GM23338 (cell line): ENCODE results near the gene FHOD1. TPM values are rescaled to one million over a fixed set of nuclear protein-coding genes. Genes with fewer than 3 reads are reported as not detected.
A peak's percentile ranks its signal among the peaks of the same experiment; 100 is the strongest.

Experiments
- ATAC-seq: fragments of 200-7000 bp; cut with Tn5 transposase; 3 replicates; pipeline ENCODE4 v1.9.1; 2020
- DNase-seq: peaks from one replicate; pipeline ENCODE4 v3.0.0-alpha.2; 2015; ENCODE audit warnings: low spot score
- H2AFZ ChIP-seq: fragments of 200-600 bp; sonication (generic); 2 replicates; pipeline ENCODE4 v1.8.0; 2016; ENCODE audit warnings: antibody characterized with exemption, mild to moderate bottlenecking, moderate library complexity
- H3F3A ChIP-seq: fragments of 200-600 bp; sonication (generic); replicated peaks from 2 replicates; pipeline ENCODE4 v1.8.0; 2017; ENCODE audit warnings: antibody characterized with exemption, mixed run types, low read depth
- H3K27ac ChIP-seq: fragments of 200-600 bp; sonication (generic); 2 replicates; pipeline ENCODE4 v1.6.1; 2016; ENCODE audit warnings: low read depth
- H3K27me3 ChIP-seq: fragments of 200-600 bp; sonication (generic); 2 replicates; pipeline ENCODE4 v1.8.0; 2016; ENCODE audit warnings: mild to moderate bottlenecking, mixed run types, moderate library complexity; ENCODE audit not compliant: insufficient read depth
- H3K36me3 ChIP-seq: fragments of 200-600 bp; sonication (generic); 2 replicates; pipeline ENCODE4 v1.8.0; 2016; ENCODE audit warnings: mild to moderate bottlenecking; ENCODE audit not compliant: insufficient read depth
- H3K4me1 ChIP-seq: fragments of 200-600 bp; sonication (generic); 2 replicates; pipeline ENCODE4 v1.8.0; 2016; ENCODE audit warnings: mild to moderate bottlenecking, moderate library complexity; ENCODE audit not compliant: insufficient read depth
- H3K4me2 ChIP-seq: fragments of 200-600 bp; sonication (generic); 2 replicates; pipeline ENCODE4 v1.7.1; 2017; ENCODE audit warnings: mixed run types
- H3K4me3 ChIP-seq: fragments of 200-600 bp; sonication (generic); 2 replicates; pipeline ENCODE4 v1.6.1; 2016; ENCODE audit warnings: mixed run types
- H3K79me2 ChIP-seq: fragments of 200-600 bp; sonication (generic); replicated peaks from 2 replicates; pipeline ENCODE4 v1.8.0; 2017; ENCODE audit warnings: mild to moderate bottlenecking; ENCODE audit not compliant: insufficient read depth
- H3K9me2 ChIP-seq: fragments of 200-600 bp; sonication (generic); 2 replicates; pipeline ENCODE4 v1.8.0; 2017; ENCODE audit not compliant: insufficient read depth
- H4K20me1 ChIP-seq: fragments of 200-600 bp; sonication (generic); replicated peaks from 2 replicates; pipeline ENCODE4 v1.8.0; 2017; ENCODE audit warnings: mild to moderate bottlenecking; ENCODE audit not compliant: insufficient read depth
- H3K27ac Mint-ChIP-seq: 2 replicates; pipeline ENCODE4 v1.8.0; 2020; ENCODE audit warnings: inconsistent platforms, mild to moderate bottlenecking, moderate library complexity, mixed read lengths
- H3K27me3 Mint-ChIP-seq: 3 replicates; pipeline ENCODE4 v1.8.0; 2022; ENCODE audit warnings: low read depth, mild to moderate bottlenecking, moderate library complexity, mixed read lengths, inconsistent platforms; ENCODE audit not compliant: insufficient read depth, poor library complexity
- H3K36me3 Mint-ChIP-seq: 3 replicates; pipeline ENCODE4 v1.8.0; 2021; ENCODE audit warnings: low read depth, mild to moderate bottlenecking, inconsistent platforms, moderate library complexity, mixed read lengths
- H3K4me1 Mint-ChIP-seq: 3 replicates; pipeline ENCODE4 v1.8.0; 2020; ENCODE audit warnings: mild to moderate bottlenecking, inconsistent platforms, mixed read lengths
- H3K4me3 Mint-ChIP-seq: 3 replicates; pipeline ENCODE4 v1.8.0; 2021; ENCODE audit warnings: moderate library complexity, mild to moderate bottlenecking, inconsistent platforms, mixed read lengths
- H3K9me3 Mint-ChIP-seq: 3 replicates; pipeline ENCODE4 v1.8.0; 2020; ENCODE audit warnings: moderate library complexity, mild to moderate bottlenecking, inconsistent platforms, mixed read lengths
- CREB1 ChIP-seq: fragments of 250-450 bp; sonication (Bioruptor Pico); IDR thresholded peaks from 2 replicates; pipeline ENCODE4 v1.5.0; 2020; ENCODE audit warnings: low read depth, mild to moderate bottlenecking, moderate library complexity
- EZH2phosphoT487 ChIP-seq: fragments of 200-600 bp; sonication (generic); IDR thresholded peaks from one replicate; pipeline ENCODE4 v1.8.1; 2018; ENCODE audit warnings: antibody characterized with exemption; ENCODE audit not compliant: unreplicated experiment
- JUNB ChIP-seq: IDR thresholded peaks from one replicate; pipeline ENCODE4 v1.6.1; 2016; ENCODE audit warnings: antibody characterized with exemption; ENCODE audit not compliant: unreplicated experiment
- NANOG ChIP-seq: IDR thresholded peaks from 2 replicates; pipeline ENCODE4 v1.6.1; 2016; ENCODE audit warnings: antibody characterized with exemption, borderline replicate concordance
- POLR2AphosphoS5 ChIP-seq: IDR thresholded peaks from 2 replicates; pipeline ENCODE4 v1.6.1; 2016; ENCODE audit warnings: antibody characterized with exemption, low read depth
- STAT1 ChIP-seq: IDR thresholded peaks from one replicate; pipeline ENCODE4 v1.6.1; 2016; ENCODE audit warnings: antibody characterized with exemption; ENCODE audit not compliant: unreplicated experiment
- ZNF331 ChIP-seq: fragments of 250-450 bp; sonication (Bioruptor Pico); IDR thresholded peaks from 2 replicates; pipeline ENCODE4 v1.5.0; 2020; ENCODE audit warnings: low read depth, mild to moderate bottlenecking, moderate library complexity
- polyA plus RNA-seq: library from polyadenylated mRNA; unstranded; fragments of >200 nt; fragmentation: Nextera tagmentation; extraction: Ambion mirVana; gene quantifications from 2 replicates; pipeline ENCODE4 v1.2.1, GENCODE V29; 2016
- total RNA-seq: library from RNA; depleted of rRNA; stranded (reverse); fragments of >200 nt; shearing (Covaris generic); gene quantifications from 2 replicates; pipeline ENCODE4 v1.2.3, GENCODE V29; 2014
- TF ChIP-seq, protein P1 (sequence below): IDR thresholded peaks from 2 replicates; pipeline ENCODE4 v1.6.1; 2016; ENCODE audit warnings: antibody characterized with exemption
- TF ChIP-seq, protein P2 (sequence below), 2 experiments: fragments of 200-600 bp in 1 of 2; sonication (generic) in 1 of 2; conservative IDR thresholded peaks; 2 replicates each; pipeline versions ENCODE4 v1.5.1 to v1.6.1; 2016 to 2017; ENCODE audit warnings: antibody characterized with exemption in 2 of 2, low read depth in 2 of 2, mild to moderate bottlenecking in 2 of 2, moderate library complexity in 1 of 2
- TF ChIP-seq, protein P3 (sequence below): IDR thresholded peaks from one replicate; pipeline ENCODE4 v1.6.1; 2018; ENCODE audit warnings: antibody characterized with exemption; ENCODE audit not compliant: unreplicated experiment

FHOD1 gene
- total and polyA plus RNA-seq, 2 experiments from 2014 or later, result 26.2 to 52.7 TPM

DNA sequence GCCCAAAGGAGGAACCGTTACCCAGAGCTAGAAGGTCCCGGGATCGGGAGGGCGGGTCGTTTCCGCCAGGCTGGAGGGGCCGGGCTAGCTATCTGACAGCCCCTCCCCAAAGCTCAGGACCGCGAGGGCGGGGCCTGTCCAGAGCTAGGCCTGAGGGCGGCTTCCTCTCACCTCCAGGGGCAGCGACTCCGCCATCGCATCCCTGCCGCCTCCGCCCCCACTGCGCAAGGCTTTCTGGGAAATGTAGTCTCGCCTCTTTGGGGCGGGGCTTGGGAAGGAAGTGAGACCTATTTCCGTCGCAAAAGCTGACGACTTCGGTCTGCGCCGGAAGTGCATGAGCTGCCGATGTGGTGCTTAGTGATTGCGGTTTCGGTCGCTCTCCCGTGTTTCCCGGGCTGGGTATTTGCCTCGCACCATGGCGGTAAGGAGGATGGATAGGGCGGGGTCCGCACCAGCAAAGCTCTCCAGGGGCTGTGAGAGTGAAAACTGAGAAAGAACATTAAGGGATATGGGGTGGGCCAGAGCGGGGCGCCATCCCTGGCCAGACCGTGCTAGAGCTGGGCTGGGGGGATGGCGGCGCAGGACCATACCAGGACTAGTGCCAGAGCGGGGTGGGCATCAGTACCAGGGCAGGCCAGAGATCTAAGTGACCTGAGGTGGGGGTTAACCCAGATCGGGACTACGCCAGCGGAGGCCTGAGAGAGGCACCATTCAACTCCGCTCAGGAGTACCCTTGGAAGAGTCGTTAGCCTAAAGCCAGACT lies 20.3 kb downstream of the FHOD1 start, which contains the start of gene TMEM208:
Gene TMEM208, plus strand, starts transcription at position 327 of the 763 bp plus-strand sequence. Its CDS starts 89 bp downstream, at position 416.
- Histone ChIP-seq H3K4me1 (peaks cover 3% of the 10 kb centered on the region; the same call in 1 of the 2 replicates), H3K4me2 (peak within 1 kb of the TSS; percentile 93), H4K20me1 (peaks cover 5% of the 10 kb centered on the region; the same call in 1 of the 2 replicates), H3K36me3 (peaks cover 9% of the 10 kb centered on the region; the same call in 1 of the 2 replicates), H3K4me3 (peak within 1 kb of the TSS; percentile 86), H3K9me2 (no peaks in the 10 kb centered on the region), H3K27ac (peak within 1 kb of the TSS; percentile 81; the same call in 1 of the 2 replicates), H3F3A (no peaks in the 10 kb centered on the region), H3K79me2 (peaks cover 11% of the 10 kb centered on the region), H3K27me3 (no peaks in the 10 kb centered on the region), H2AFZ (peak within 1 kb of the TSS; percentile 70)
- no peaks in the 10 kb centered on the region for H3K9me3 Mint-ChIP-seq
- peaks cover 20% of the 10 kb centered on the region for H3K27me3 Mint-ChIP-seq
- DNase-seq (peak; percentile 100), ATAC-seq (peak; percentile 98)
- peaks cover 14% of the 10 kb centered on the region for H3K4me1 Mint-ChIP-seq
- H3K36me3 Mint-ChIP-seq, result peaks cover 45% of the 10 kb centered on the region
- H3K27ac Mint-ChIP-seq, result peak within 1 kb of the TSS; percentile 95
- TF ChIP-seq POLR2AphosphoS5 (peak; percentile 84), NANOG (0 out of 2 replicates have a peak, but pooled peaks have one; percentile 5), STAT1 (no peak), ZNF331 (CRISPR knock-in tag) (no peak), CREB1 (CRISPR knock-in tag) (peak; percentile 99)
- TF ChIP-seq, protein P1, sequence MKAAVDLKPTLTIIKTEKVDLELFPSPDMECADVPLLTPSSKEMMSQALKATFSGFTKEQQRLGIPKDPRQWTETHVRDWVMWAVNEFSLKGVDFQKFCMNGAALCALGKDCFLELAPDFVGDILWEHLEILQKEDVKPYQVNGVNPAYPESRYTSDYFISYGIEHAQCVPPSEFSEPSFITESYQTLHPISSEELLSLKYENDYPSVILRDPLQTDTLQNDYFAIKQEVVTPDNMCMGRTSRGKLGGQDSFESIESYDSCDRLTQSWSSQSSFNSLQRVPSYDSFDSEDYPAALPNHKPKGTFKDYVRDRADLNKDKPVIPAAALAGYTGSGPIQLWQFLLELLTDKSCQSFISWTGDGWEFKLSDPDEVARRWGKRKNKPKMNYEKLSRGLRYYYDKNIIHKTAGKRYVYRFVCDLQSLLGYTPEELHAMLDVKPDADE, result peak; percentile 99
- TF ChIP-seq, protein P2, sequence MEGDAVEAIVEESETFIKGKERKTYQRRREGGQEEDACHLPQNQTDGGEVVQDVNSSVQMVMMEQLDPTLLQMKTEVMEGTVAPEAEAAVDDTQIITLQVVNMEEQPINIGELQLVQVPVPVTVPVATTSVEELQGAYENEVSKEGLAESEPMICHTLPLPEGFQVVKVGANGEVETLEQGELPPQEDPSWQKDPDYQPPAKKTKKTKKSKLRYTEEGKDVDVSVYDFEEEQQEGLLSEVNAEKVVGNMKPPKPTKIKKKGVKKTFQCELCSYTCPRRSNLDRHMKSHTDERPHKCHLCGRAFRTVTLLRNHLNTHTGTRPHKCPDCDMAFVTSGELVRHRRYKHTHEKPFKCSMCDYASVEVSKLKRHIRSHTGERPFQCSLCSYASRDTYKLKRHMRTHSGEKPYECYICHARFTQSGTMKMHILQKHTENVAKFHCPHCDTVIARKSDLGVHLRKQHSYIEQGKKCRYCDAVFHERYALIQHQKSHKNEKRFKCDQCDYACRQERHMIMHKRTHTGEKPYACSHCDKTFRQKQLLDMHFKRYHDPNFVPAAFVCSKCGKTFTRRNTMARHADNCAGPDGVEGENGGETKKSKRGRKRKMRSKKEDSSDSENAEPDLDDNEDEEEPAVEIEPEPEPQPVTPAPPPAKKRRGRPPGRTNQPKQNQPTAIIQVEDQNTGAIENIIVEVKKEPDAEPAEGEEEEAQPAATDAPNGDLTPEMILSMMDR (conservative IDR thresholded peaks at IDR 0.05; ENCODE audit: low read depth in 2 of 2), result peak; percentile 15 to 39; a peak in 2 of 4 replicates
- H3K4me3 Mint-ChIP-seq, result peak within 1 kb of the TSS; percentile 97

DNA sequence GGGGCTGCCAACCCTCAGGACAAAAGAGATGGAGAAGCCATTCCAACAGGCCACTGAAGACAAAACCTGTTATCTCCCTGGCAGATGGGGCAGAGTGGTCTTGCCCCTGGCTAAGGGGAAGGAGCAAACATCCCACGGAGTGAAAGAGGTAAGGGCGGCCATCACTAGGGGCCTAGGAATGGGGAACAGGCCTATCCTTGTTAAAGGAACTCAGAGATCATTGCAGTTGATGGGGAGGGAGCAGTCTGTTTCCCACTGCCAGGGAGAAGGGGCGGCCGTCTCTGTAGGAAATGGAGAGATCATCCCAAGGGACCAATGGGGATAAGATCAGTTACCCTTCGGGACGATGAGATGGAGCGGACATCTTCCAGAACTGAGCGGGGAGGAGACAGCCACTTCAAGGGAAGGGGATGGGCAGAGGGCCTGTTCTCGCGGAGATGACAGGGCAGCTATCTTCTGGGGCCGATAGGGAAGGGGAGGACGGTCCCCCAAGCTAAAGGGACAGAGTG lies 20.9 kb downstream of the FHOD1 start:
- H3K9me2 ChIP-seq, result no peaks in the 10 kb centered on the region
- ATAC-seq, result peak; percentile 28; the same call in 2 of the 3 replicates
- no peak for TF ChIP-seq POLR2AphosphoS5
- TF ChIP-seq STAT1, result no peak
- TF ChIP-seq, protein P2 (conservative IDR thresholded peaks at IDR 0.05; ENCODE audit: low read depth in 2 of 2), result no peak
- TF ChIP-seq NANOG, result no peak
- TF ChIP-seq CREB1 (CRISPR knock-in tag), result no peak
- TF ChIP-seq, protein P1, result no peak
- no peak for TF ChIP-seq ZNF331 (CRISPR knock-in tag)
- TF ChIP-seq, protein P3, sequence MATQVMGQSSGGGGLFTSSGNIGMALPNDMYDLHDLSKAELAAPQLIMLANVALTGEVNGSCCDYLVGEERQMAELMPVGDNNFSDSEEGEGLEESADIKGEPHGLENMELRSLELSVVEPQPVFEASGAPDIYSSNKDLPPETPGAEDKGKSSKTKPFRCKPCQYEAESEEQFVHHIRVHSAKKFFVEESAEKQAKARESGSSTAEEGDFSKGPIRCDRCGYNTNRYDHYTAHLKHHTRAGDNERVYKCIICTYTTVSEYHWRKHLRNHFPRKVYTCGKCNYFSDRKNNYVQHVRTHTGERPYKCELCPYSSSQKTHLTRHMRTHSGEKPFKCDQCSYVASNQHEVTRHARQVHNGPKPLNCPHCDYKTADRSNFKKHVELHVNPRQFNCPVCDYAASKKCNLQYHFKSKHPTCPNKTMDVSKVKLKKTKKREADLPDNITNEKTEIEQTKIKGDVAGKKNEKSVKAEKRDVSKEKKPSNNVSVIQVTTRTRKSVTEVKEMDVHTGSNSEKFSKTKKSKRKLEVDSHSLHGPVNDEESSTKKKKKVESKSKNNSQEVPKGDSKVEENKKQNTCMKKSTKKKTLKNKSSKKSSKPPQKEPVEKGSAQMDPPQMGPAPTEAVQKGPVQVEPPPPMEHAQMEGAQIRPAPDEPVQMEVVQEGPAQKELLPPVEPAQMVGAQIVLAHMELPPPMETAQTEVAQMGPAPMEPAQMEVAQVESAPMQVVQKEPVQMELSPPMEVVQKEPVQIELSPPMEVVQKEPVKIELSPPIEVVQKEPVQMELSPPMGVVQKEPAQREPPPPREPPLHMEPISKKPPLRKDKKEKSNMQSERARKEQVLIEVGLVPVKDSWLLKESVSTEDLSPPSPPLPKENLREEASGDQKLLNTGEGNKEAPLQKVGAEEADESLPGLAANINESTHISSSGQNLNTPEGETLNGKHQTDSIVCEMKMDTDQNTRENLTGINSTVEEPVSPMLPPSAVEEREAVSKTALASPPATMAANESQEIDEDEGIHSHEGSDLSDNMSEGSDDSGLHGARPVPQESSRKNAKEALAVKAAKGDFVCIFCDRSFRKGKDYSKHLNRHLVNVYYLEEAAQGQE, result no peak
- no peak for TF ChIP-seq JUNB
- TF ChIP-seq EZH2phosphoT487, result no peak

More for the DNA sequence above, 20.9 kb downstream of the FHOD1 start:
- no peaks in the 10 kb centered on the region for H3F3A ChIP-seq
- no peak for DNase-seq
- H3K79me2 ChIP-seq, result peaks cover 11% of the 10 kb centered on the region
- H2AFZ ChIP-seq, result peak overlapping the region; percentile 56
- Mint-ChIP-seq H3K9me3 (no peaks in the 10 kb centered on the region), H3K36me3 (peaks cover 39% of the 10 kb centered on the region), H3K27me3 (peaks cover 20% of the 10 kb centered on the region), H3K4me3 (peak overlapping the region; percentile 97), H3K27ac (peak overlapping the region; percentile 6; the same call in 1 of the 2 replicates), H3K4me1 (peaks cover 14% of the 10 kb centered on the region)
- no peaks in the 10 kb centered on the region for H3K27me3 ChIP-seq
- H4K20me1 ChIP-seq, result peaks cover 5% of the 10 kb centered on the region; the same call in 1 of the 2 replicates
- H3K4me1 ChIP-seq, result peaks cover 3% of the 10 kb centered on the region; the same call in 1 of the 2 replicates
- H3K4me2 ChIP-seq, result peak overlapping the region; percentile 75
- peaks cover 9% of the 10 kb centered on the region; the same call in 1 of the 2 replicates for H3K36me3 ChIP-seq
- H3K4me3 ChIP-seq, result peak overlapping the region; percentile 86
- no peak overlapping the region for H3K27ac ChIP-seq
